ENCODE data around the gene RMC1.

DNA sequence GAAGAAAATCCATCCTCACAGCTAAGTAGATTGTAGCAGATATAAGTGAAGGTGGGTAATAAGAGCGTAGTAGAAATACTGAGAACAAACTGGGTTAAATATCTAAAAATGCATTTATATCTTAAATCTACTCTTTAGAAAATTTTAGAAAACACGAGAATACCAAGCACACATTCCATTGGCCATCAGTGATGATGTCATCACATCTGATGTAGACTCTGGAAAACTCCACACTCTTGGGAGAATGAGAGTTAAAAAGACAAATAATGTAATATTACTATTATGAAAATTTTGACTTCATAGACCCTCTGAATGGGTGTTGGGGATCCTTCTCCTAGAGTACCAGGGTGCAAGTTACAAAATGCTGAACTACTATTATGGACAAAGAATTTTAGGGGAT is 46.5 kb upstream of the RMC1 start:
- TF ChIP-seq EP300 (IDR thresholded peaks at IDR 0.05) = no peak
- no peak for TF ChIP-seq POLR2A (IDR thresholded peaks at IDR 0.05)
- TF ChIP-seq, protein P1, sequence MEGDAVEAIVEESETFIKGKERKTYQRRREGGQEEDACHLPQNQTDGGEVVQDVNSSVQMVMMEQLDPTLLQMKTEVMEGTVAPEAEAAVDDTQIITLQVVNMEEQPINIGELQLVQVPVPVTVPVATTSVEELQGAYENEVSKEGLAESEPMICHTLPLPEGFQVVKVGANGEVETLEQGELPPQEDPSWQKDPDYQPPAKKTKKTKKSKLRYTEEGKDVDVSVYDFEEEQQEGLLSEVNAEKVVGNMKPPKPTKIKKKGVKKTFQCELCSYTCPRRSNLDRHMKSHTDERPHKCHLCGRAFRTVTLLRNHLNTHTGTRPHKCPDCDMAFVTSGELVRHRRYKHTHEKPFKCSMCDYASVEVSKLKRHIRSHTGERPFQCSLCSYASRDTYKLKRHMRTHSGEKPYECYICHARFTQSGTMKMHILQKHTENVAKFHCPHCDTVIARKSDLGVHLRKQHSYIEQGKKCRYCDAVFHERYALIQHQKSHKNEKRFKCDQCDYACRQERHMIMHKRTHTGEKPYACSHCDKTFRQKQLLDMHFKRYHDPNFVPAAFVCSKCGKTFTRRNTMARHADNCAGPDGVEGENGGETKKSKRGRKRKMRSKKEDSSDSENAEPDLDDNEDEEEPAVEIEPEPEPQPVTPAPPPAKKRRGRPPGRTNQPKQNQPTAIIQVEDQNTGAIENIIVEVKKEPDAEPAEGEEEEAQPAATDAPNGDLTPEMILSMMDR (IDR thresholded peaks at IDR 0.05) = no peak

All from sigmoid colon (tissue), 4 donors.